HG02885 (cell line): ENCODE data around the gene KLHL6.
A peak's percentile ranks its signal among the peaks of the same experiment; 100 is the strongest.
"Not testable (repeated sequence)": the region's sequence is repeated elsewhere in the genome, so short reads cannot be mapped to it uniquely, and the experiment has no call there.

ENCODE experiments used
- ATAC-seq: cut with Tn5 transposase; IDR thresholded peaks from one replicate; pipeline ENCODE4 v1.9.1; 2021; ENCODE audit warnings: mild to moderate bottlenecking; ENCODE audit not compliant: unreplicated experiment, poor library complexity

Gene KLHL6

DNA sequence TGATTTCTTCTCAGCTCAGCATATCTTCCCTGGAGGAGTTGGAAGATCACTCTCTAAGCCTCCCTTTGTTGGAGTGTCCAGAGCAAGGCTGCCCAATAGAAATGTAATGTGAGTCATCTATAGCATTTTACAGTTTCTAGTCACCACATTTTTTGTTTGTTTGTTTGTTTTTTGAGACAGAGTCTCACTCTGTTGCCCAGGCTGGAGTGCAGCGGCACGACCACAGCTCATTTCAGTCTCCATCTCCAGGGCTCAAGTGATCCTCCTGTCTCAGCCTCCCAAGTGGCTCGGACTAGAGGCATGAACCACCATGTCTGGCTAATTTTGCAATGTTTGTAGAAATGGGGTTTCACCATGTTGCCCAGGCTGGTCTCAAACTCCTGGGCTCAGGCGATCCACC, 21.3 kb downstream of the KLHL6 start:
- no peak for ATAC-seq

DNA sequence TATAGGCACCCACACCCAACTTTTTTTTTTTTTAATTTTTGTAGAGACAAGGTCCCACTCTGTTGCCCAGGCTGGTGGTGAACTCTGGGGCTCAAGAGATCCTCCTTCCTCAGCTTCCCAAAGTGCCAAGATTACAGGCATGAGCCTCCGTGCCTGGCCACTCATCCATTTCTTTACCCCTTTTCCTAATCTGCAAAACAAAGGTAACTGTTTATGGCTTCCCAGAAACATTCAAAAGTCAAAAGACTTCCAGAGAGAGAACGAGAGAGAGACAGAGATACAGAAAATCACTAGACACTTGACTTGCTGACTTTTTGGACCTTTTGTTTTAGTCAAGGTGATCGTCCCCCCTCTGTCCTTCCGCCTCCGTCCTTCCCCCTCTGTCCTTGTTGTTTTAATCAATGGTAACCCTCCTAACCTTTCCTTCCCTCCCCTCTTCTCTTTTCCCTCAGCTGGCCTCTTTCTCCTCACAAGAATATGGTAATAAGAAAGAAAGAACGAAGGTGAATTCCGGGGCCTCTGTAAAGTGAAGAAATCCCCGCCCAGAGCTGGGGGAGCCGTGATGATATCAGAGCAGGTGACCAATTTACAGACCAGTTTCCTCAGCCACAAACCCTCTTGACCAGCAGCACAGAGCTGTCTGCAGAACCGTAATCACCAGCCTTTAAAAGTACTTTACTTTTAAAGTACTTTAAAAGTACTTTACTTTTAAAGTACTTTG, 21.9 kb downstream of the KLHL6 start:
- ATAC-seq: peak; percentile 65

DNA sequence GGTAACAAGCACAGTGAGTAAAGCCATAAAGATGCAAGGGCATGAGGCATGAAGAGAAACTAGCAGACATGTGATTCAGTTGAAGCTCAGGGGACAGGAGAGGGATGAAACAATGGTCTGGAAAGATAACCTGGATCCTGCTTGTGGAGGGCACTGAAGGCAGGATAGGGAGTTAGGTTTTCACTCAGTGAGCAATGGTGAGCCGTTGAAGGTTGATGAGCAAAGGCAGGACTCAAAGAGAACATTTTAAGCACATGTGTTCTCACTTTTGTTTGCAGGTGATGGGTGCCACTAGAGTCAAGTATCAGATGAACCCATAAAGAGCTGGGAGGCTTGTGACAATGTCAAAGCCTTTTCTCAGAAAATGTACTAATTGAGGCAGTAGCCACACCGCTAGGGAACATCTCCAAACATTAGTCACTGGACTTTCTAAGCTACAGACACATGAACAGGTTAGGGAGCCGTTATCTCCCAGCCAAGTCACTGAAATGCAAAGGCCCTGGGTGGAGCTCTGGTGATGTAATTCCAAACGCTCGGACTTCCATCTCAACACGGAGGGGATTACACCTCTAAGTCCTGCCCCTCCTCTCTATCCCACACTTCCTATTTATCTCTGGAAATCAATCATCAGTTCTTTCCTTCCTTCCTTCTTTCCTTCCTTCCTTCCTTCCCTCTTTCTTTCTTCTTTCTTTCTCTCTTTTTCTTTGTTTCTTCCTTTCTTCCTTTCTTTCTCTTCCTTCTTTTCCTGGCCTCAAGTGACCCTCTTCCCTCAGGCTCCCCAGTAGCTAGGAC, 22.7 kb downstream of the KLHL6 start:
- ATAC-seq: no peak

DNA sequence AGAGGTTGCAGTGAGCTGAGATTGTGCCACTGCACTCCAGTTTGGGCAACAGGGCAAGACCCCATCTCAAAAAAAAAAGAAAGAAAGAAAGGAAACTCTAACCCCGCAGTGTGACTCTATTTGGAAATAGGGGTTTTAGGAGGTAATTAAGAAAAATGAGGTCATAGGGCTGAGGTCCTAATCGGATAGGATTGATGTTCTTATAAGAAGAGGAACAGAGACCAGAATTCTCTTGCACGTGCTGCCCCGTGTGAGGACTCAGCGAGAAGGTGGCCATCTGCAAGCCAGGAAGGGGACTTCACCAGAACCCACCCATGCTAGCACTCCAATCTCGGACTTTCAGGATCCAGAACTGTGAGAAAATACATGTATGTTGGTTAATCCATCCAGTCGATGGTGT, 25.8 kb downstream of the KLHL6 start:
- ATAC-seq: no peak

DNA sequence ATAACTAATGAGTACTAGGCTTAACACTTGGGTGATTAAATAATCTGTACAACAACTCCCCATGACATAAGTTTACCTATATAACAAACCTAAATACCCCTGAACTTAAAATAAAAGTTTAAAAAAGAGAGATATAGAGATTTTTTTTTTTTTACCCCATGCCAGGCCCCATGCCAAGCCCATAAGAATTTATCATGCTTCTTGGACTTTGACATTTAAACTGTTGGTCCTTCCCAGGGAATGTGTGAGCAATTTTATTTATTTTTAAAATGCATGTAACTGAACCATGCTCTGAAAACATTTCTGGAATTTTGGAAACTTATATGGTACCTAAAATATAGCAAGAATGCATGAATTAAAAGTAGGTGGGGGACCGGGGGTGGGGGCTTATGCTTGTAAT, 26.3 kb downstream of the KLHL6 start:
- no peak for ATAC-seq

DNA sequence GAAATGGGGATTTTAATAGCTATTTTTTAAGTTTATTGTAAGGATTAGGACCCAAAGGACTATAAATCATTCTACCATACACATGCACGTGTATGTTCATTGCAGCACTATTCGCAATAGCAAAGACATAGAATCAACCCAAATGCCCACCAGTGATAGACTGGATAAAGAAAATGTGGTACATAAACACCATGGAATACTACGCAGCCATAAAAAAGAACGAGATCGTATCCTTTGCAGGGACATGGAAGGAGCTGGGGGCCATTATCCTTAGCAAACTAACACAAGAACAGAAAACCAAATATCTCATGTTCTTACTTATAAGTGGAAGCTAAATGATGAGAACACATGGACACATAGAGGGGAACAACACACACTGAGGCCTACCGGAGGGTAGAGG, 26.7 kb downstream of the KLHL6 start:
- ATAC-seq: not testable (repeated sequence)

DNA sequence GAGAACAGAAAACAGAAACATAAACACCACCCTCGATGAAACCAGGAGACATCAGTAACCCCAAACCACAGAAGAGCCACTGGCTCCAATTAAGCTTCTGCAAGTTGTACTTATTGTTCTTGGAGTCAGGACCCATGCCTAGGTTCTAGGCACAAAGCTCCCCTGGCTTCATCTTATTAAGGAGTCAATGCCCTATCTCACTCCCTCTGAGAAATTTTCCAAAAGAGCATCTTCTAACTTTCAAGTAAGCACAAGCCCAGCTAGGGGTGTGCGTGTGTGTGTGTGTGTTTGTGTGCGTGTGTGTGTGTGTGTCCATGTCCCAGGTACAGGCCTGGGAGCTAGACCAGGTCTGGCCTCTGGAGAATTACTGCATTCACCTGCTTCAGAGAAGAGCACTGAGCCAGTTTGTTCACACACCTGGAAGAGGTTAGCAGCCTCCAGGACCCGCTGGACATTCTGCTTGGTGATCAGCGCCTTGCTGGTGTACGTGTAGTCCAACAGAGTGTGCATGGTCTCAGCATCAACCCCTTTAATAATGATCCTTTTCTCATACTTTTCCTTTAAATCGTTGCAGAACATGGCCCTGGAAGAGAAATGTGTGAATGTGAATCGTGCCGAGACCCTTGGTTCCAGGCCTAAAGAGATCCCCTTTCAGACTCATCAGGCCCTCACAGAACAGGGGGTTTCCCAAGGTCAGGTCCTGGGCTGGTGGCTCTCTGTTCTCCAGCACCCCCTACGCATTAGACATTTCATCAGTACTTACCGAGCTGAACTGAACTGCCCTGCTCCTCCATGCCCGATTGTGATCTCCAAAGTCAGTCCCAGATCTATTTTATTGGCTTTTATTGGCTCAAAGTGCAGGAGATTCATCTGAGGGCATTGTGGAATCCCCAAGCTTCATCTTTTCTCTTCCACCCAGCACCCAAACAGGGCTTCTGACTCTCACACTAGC, 27.8 kb downstream of the KLHL6 start:
- ATAC-seq: peak; percentile 85

DNA sequence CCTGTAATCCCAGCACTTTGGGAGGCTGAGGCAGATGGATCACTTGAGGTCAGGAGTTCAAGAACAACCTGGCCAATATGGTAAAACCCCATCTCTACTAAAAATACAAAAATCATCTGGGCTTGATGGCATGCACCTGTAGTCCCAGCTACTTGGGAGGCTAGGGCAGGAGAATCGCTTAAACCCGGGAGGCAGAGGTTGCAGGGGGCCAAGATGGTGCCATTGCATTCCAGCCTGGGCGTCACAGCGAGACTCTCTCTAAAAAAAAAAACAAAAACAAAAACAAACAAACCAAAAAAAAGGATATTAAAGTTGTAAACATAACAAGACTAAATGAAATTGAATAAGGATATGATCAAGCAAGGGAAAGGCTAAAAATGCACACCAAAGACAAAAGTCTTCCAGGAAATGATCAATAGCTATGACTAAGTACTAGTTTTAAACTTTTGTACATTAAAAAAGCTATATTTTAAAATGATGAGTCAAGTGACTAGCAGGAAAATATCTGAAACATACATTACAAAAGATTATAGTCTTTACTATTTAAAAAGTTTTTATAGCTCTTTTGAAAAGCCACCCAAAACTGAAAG, 28.6 kb downstream of the KLHL6 start:
- peak; percentile 8 for ATAC-seq

DNA sequence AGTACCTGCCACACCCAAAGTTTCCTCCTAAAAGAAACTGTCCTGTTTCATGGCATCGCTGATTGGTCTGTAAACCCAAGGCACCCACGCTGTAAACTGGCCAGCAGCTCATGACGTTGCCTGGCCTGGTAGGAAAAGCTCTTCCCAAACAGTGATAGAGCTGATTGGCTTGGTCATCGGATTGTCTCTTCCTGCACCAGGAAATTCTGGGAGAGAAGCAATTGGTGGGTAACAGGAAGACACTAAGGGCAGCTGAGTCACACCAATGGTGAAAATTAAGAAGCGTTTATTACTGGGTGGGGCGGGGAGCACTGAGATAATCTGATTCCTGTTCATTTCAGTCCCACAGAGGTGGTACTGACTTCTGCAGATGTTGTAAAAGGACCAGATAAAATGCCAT, 31.0 kb downstream of the KLHL6 start:
- ATAC-seq: no peak

DNA sequence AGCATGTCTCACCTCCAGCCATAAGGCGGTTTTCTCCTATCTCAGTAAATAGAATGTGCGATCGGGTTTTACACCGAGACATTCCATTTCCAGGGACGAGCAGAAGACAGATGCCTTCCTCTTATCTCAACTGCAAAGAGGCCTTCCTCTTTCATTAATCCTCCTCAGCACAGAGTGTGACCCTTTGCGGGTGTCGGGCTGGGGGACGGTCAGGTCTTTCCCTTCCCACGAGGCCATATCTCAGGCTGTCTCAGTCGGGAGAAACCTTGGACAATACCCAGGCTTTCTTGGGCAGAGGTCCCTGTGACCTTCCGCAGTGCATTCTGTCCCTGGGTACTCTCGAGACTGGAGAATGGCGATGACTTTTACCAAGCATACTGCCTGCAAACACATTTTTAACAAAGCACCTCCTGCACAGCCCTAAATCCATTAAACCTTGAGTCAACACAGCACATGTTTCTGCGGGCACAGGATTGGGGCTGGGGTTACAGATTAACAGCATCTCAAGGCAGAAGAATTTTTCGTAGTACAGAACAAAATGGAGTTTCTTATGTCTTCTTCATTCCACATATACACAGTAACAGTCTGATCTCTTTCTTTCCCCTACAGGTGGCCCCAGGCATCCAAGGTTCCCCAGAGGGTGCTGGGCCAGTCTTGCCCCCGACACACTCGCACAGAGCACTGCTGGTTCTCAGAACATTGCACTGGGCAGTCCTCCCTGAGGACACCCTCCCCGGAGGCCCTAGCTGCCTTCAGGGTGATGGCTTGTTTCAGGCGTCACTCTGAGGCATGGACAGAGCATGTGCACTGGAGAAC, 34.6 kb downstream of the KLHL6 start:
- ATAC-seq: not testable (repeated sequence)

DNA sequence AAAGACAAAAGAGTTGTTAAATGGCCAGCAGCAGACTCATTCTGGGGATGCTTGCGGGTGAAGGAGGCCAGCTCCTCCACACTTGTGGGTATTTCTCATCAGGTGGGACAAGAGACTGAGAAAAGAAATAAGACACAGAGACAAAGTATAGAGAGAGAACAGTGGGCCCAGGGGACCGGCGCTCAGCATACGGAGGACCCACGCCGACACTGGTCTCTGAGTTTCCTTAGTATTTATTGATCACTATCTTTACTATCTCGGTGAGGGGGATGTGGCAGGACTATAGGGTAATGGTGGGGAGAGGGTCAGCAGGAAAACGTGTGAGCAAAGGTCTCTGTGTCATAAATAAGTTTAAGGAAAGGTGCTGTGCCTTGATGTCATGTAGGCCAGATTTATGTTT, 35.2 kb downstream of the KLHL6 start:
- not testable (repeated sequence) for ATAC-seq

DNA sequence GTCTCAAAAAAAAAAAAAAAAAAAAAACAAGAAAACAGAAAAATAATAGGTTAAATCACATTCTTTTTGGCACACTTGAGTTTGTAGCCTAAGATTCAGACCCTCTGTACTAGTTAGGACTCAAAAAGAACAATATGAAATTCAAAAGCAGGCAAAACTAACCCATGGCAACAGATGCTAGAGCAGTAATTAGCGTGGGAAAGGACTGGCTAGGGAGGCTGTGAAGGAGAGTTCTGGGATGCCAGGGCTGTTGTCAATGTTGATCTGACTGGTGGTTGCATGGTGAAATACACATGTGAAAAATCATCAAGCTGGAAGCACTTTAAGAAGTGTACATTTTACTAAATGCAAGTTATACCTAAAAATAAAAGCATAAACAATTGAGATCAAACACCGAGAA, 35.6 kb downstream of the KLHL6 start:
- no peak for ATAC-seq

DNA sequence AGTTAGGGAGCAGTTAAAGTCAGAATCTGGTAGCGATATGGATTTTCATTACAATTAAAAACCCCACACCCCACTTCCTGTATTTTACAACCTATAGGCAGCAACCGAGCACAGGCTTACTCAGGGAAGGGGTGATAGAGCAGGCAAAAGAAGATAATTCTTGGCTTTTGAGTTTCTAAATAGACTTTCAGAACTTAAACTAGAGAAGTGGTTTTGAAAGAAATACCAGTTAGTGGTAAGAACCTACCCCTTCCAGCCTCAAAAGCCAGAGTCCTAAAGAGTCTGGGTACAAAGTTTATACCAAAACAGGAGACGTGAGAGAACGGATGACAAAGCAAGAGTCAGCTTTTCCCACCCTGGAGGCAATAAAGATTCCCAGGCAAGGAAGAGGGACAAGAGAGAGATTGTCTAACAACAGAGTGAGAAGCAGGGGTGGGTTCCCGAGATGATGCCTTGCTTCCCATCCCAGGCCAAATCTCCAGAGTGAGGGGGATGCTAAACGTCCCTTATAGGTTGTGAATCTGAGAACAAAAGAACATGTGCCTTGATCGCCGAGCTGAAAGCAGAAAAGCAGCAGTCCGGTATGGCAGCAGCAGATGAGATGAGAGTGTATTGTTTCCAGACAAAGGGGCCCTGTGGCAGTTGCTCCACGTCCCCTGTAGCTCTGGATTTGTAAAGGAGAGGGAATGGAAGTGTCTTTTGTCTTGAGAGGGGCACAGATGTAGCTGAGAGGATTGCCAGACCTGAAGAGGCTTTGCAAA, 36.8 kb downstream of the KLHL6 start:
- no peak for ATAC-seq

DNA sequence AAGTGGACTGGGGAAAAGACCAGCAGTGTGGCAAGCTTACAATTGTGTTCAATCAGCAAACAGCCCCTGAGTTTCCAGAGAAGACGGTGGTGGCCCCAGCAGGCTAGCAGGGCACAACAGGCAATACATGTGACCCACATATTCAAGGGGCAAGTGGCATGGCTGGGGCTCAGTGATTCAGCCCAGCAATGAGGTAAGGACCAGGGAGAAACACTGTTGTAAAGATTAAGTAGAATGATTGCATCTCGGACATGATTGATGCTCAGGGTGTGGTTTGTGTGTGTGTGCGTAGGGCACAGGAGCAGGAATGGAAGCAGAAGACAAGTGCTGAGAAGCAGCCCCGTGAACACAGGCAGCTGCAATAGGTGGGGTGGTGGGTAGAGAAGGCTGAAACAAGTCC, 37.9 kb downstream of the KLHL6 start:
- ATAC-seq: no peak

DNA sequence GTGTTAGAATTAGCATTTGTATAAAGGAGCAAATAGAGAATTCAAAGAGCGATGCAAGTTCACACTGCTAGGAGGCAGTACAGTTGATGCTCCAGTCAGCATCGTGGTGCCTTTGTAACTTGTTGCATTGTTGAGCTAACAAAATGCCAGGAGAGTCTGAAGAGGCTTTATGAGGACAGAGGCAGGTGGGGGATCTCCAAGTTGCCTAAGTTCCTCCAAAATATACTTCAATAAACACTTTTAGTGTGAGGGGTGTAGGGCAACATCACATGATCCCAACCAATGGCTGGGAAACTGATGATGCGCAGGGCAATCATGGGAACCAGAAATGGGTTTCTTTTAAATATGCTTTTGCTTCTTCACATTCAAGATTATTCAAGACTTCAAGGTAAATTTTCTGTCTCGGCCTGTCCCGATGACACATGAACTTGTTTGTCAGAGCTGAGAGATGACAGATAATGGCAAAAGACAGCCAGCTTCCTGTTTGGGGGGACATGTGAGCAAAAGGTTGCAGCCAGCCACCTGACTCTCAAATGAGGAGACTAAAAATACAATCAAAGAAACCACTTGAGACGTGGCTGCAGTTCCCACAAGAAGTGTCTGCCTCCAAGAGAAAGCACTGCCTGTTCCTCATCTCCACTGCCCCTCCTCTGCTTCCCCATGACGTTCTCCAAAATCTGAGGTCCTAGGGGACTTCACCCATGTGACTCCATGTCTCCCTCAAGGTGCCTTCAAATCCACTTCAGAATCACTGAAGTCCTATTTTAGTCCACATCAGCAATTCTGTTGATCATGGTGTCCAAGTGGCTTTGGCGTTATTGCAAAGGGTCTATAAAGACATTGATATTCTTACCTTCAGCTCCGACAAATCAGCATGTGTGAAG, 39.3 kb downstream of the KLHL6 start:
- peak; percentile 76 for ATAC-seq

DNA sequence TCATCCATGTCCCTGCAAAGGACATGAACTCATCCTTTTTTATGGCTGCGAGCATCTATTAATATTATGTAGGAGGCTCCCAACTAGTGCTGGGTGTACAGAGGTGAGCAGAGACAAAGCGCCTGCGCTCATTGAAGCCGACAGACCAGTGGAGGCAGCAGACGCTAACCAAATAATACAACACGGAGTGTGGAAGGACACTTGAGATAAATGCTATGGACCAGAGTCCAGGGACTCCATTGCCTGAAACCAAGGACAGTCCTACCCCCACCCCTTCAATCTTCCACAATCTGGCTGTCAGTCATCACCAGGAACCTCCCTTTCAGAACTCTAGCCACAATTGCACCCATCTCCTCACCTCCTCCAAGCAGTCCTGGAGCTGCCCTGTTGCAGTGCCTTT, 41.5 kb downstream of the KLHL6 start:
- no peak for ATAC-seq

DNA sequence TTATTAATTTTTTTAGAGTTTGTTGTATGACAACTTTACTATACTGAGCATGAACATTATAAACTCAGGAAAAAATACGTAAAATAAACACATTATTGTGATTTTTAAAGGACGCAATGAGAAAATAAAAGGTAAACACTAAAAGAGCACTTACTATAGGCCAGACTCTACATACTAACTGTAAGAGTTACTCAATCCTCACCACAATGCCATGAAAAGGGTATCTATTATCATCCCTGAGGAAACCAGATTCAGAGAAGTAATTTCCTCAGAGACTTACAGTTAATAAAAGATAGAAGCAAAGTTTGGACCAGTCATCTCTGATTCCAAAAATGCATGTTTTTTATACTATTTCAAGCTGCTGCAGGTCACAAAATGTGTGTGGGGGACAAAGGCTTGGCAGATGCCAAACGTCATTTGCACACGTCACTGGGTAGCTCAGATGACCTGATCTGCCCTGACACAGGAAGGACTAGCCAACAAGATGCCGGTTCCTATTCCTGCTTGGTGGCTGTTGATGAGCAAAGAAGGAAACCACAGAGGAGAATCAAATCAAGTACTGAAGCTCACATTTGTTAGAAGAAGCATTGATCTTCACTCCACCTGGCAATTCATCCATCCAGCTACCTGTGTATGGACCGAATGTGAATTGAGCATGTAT, 42.3 kb downstream of the KLHL6 start:
- no peak for ATAC-seq
